HepG2 (cell line): Measurements from ENCODE around the gene EIF3J. TPM values are rescaled to one million over a fixed set of nuclear protein-coding genes. Genes with fewer than 3 reads are reported as not detected.

ENCODE experiments used
- AHR ChIP-seq: IDR thresholded peaks from 2 replicates; pipeline ENCODE4 v1.6.1; 2018; ENCODE audit warnings: missing genetic modification reagents, missing compliant biosample characterization
- BHLHE40 ChIP-seq: IDR thresholded peaks from 2 replicates; pipeline ENCODE4 v1.6.1; 2011; ENCODE audit warnings: low read length, improper control_type of control experiment
- CENPX ChIP-seq: sonication (generic); formaldehyde crosslinking; IDR thresholded peaks from 2 replicates; pipeline ENCODE4 v1.9.0; 2021; ENCODE audit warnings: mild to moderate bottlenecking, missing genetic modification reagents, moderate library complexity
- ELF3 ChIP-seq: IDR thresholded peaks from 2 replicates; pipeline ENCODE4 v1.6.1; 2016; ENCODE audit warnings: missing genetic modification reagents, missing compliant biosample characterization
- HDAC2 ChIP-seq: sonication (generic); formaldehyde crosslinking; IDR thresholded peaks from 2 replicates; pipeline ENCODE4 v1.4.0; 2020; ENCODE audit warnings: missing genetic modification reagents
- HMG20A ChIP-seq: IDR thresholded peaks from 2 replicates; pipeline ENCODE4 v1.6.1; 2016; ENCODE audit warnings: borderline replicate concordance
- KAT7 ChIP-seq: IDR thresholded peaks from 2 replicates; pipeline ENCODE4 v1.6.1; 2018; ENCODE audit warnings: borderline replicate concordance, missing compliant biosample characterization
- MLXIP ChIP-seq: sonication (generic); formaldehyde crosslinking; IDR thresholded peaks from 2 replicates; pipeline ENCODE4 v1.9.0; 2021; ENCODE audit warnings: missing genetic modification reagents, borderline replicate concordance
- NPAS2 ChIP-seq: sonication (generic); formaldehyde crosslinking; IDR thresholded peaks from 2 replicates; pipeline ENCODE4 v1.8.0; 2022; ENCODE audit warnings: mild to moderate bottlenecking, missing genetic modification reagents, borderline replicate concordance
- PAF1 ChIP-seq: IDR thresholded peaks from 2 replicates; pipeline ENCODE4 v1.6.1; 2016; ENCODE audit warnings: missing genetic modification reagents, missing compliant biosample characterization
- PLRG1 ChIP-seq: fragments of 450-650 bp; conservative IDR thresholded peaks from 2 replicates; pipeline ENCODE4 v1.6.1; 2016
- POLR2AphosphoS5 ChIP-seq: IDR thresholded peaks from 2 replicates; pipeline ENCODE4 v1.6.1; 2012; ENCODE audit warnings: low read depth, low read length
- SOX13 ChIP-seq, 3 experiments: fragments of 450-650 bp in 1 of 3; sonication (generic) in 1 of 3; formaldehyde crosslinking in 1 of 3; IDR thresholded peaks in 2 of 3; conservative IDR thresholded peaks in 1 of 3; 2 replicates each; pipeline versions ENCODE4 v1.5.0 to v1.6.1; 2016 to 2020; ENCODE audit warnings: antibody characterized with exemption in 1 of 3, mild to moderate bottlenecking in 1 of 3, missing compliant biosample characterization in 1 of 3, missing genetic modification reagents in 1 of 3, moderate library complexity in 1 of 3
- TAF1 ChIP-seq: sonication (generic); formaldehyde crosslinking; IDR thresholded peaks from 2 replicates; pipeline ENCODE4 v1.4.0; 2020; ENCODE audit warnings: missing genetic modification reagents
- TARDBP ChIP-seq: sonication (generic); formaldehyde crosslinking; IDR thresholded peaks from 2 replicates; pipeline ENCODE4 v1.8.0; 2022; ENCODE audit warnings: mild to moderate bottlenecking, missing genetic modification reagents
- ZIK1 ChIP-seq: sonication (generic); formaldehyde crosslinking; IDR thresholded peaks from 2 replicates; pipeline ENCODE4 v1.5.0; 2020; ENCODE audit warnings: mild to moderate bottlenecking, low read depth, missing genetic modification reagents, borderline replicate concordance
- ZNF232 ChIP-seq: sonication (generic); formaldehyde crosslinking; IDR thresholded peaks from 2 replicates; pipeline ENCODE4 v1.4.0; 2020; ENCODE audit warnings: missing genetic modification reagents, borderline replicate concordance
- ZNF282 ChIP-seq: fragments of 450-650 bp; IDR thresholded peaks from 2 replicates; pipeline ENCODE4 v1.6.1; 2018; ENCODE audit not compliant: partially characterized antibody
- ZNF331 ChIP-seq: sonication (generic); formaldehyde crosslinking; IDR thresholded peaks from 2 replicates; pipeline ENCODE4 v1.4.0; 2020; ENCODE audit warnings: missing genetic modification reagents
- ZNF549 ChIP-seq: sonication (generic); formaldehyde crosslinking; IDR thresholded peaks from 2 replicates; pipeline ENCODE4 v1.5.0; 2020; ENCODE audit warnings: missing genetic modification reagents
- ZNF644 ChIP-seq: IDR thresholded peaks from 2 replicates; pipeline ENCODE4 v1.6.1; 2016; ENCODE audit warnings: low read depth
- ZNF672 ChIP-seq: sonication (generic); formaldehyde crosslinking; IDR thresholded peaks from 2 replicates; pipeline ENCODE4 v1.8.1; 2022; ENCODE audit warnings: missing genetic modification reagents
- ZNF883 ChIP-seq: sonication (generic); formaldehyde crosslinking; IDR thresholded peaks from 2 replicates; pipeline ENCODE4 v1.5.1; 2020; ENCODE audit warnings: mild to moderate bottlenecking, missing genetic modification reagents; ENCODE audit errors: not compliant biosample characterization
- ZSCAN25 ChIP-seq: sonication (generic); formaldehyde crosslinking; IDR thresholded peaks from 2 replicates; pipeline ENCODE4 v1.8.0; 2022; ENCODE audit warnings: mild to moderate bottlenecking, missing genetic modification reagents
- polyA plus RNA-seq, 8 experiments: library from polyadenylated mRNA; depleted of rRNA in 3 of 8; stranded (reverse) in 7 of 8; unstranded in 1 of 8; fragments of >200 nt; fragmentation: Illumina TruSeq in 4 of 8; extraction: Trizol in 4 of 8; gene quantifications; 2 replicates each; pipeline versions ENCODE4 v1.2.1 to v1.2.3, GENCODE V29; 2011 to 2016; ENCODE audit warnings: low read depth in 4 of 8, missing spikeins in 1 of 8, mixed read lengths in 1 of 8; ENCODE audit not compliant: insufficient read depth in 1 of 8
- total RNA-seq, 5 experiments: library from RNA; depleted of rRNA; stranded (reverse); fragments of >200 nt; fragmentation: Illumina TruSeq; extraction: Trizol; gene quantifications; 2 replicates each; pipeline ENCODE4 v1.2.3, GENCODE V29; 2016; ENCODE audit warnings: low read depth in 1 of 5
- TF ChIP-seq, protein P1 (sequence below): sonication (generic); formaldehyde crosslinking; IDR thresholded peaks from 2 replicates; pipeline ENCODE4 v1.4.0; 2020; ENCODE audit warnings: mild to moderate bottlenecking, missing genetic modification reagents
- TF ChIP-seq, protein P2 (sequence below): IDR thresholded peaks from 2 replicates; pipeline ENCODE4 v1.6.1; 2016; ENCODE audit warnings: control low read depth

EIF3J gene
- total and polyA plus RNA-seq, 2 of the 13 experiments (the other 11 are each of a cell fraction or from before 2014, with no cell fraction given), result 51.7 to 69.2 TPM

- peak; percentile 64 for TF ChIP-seq ZNF331 (CRISPR knock-in tag)
- no peak for TF ChIP-seq BHLHE40
- no peak; the same call in 1 of the 2 replicates for TF ChIP-seq AHR (CRISPR knock-in tag)
- TF ChIP-seq PAF1 (CRISPR knock-in tag), result no peak
- TF ChIP-seq CENPX (CRISPR knock-in tag), result no peak
- TF ChIP-seq KAT7 (CRISPR knock-in tag), result peak; percentile 83
- TF ChIP-seq, protein P1, sequence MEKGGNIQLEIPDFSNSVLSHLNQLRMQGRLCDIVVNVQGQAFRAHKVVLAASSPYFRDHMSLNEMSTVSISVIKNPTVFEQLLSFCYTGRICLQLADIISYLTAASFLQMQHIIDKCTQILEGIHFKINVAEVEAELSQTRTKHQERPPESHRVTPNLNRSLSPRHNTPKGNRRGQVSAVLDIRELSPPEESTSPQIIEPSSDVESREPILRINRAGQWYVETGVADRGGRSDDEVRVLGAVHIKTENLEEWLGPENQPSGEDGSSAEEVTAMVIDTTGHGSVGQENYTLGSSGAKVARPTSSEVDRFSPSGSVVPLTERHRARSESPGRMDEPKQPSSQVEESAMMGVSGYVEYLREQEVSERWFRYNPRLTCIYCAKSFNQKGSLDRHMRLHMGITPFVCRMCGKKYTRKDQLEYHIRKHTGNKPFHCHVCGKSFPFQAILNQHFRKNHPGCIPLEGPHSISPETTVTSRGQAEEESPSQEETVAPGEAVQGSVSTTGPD (CRISPR knock-in tag), result no peak
- TF ChIP-seq ZNF282, result no peak
- no peak; the same call in 1 of the 2 replicates for TF ChIP-seq HDAC2
- peak; percentile 11 for TF ChIP-seq ZNF883 (CRISPR knock-in tag)
- TF ChIP-seq TARDBP (CRISPR knock-in tag), result no peak
- no peak for TF ChIP-seq ZNF644 (CRISPR knock-in tag)
- 0 out of 2 replicates have a peak, but pooled peaks have one; percentile 24 for TF ChIP-seq SOX13 (IDR thresholded peaks at IDR 0.05)
- TF ChIP-seq SOX13 (CRISPR knock-in tag; conservative IDR thresholded peaks at IDR 0.05 in 1 of 2, IDR thresholded peaks at IDR 0.05 in 1 of 2), result peak in 1 of 2 experiments; percentile 17; a peak in 1 of 4 replicates
- 0 out of 2 replicates have a peak, but pooled peaks have one; percentile 28 for TF ChIP-seq ZNF232 (CRISPR knock-in tag)
- TF ChIP-seq ZNF672 (CRISPR knock-in tag), result no peak
- no peak for TF ChIP-seq HMG20A (CRISPR knock-in tag)
- peak; percentile 62; the same call in 1 of the 2 replicates for TF ChIP-seq POLR2AphosphoS5
- no peak for TF ChIP-seq NPAS2 (CRISPR knock-in tag)
- TF ChIP-seq ZNF549, result peak; percentile 21; the same call in 1 of the 2 replicates
- 0 out of 2 replicates have a peak, but pooled peaks have one; percentile 72 for TF ChIP-seq MLXIP (CRISPR knock-in tag)
- no peak; the same call in 1 of the 2 replicates for TF ChIP-seq ZSCAN25
- TF ChIP-seq, protein P2, sequence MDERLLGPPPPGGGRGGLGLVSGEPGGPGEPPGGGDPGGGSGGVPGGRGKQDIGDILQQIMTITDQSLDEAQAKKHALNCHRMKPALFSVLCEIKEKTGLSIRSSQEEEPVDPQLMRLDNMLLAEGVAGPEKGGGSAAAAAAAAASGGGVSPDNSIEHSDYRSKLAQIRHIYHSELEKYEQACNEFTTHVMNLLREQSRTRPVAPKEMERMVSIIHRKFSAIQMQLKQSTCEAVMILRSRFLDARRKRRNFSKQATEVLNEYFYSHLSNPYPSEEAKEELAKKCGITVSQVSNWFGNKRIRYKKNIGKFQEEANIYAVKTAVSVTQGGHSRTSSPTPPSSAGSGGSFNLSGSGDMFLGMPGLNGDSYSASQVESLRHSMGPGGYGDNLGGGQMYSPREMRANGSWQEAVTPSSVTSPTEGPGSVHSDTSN, result no peak
- TF ChIP-seq PLRG1, result no peak
- TF ChIP-seq ELF3, result no peak
- peak; percentile 87 for TF ChIP-seq TAF1 (CRISPR knock-in tag)
- TF ChIP-seq ZIK1 (CRISPR knock-in tag), result peak; percentile 76; the same call in 1 of the 2 replicates
These were observed at the start of gene EIF3J (continued) for GRCh38 chr15:44536962-44537734.
